CD14-positive monocyte (primary cell): Measurements from ENCODE around the gene EMSY. TPM values are rescaled to one million over a fixed set of nuclear protein-coding genes. Genes with fewer than 3 reads are reported as not detected.

Source experiments
- DNase-seq, 3 donors: peaks; one replicate each; pipeline ENCODE4 v3.0.0-alpha.2; 2011 to 2022
- H2AFZ ChIP-seq: 2 replicates; pipeline ENCODE4 v1.6.0; 2012; ENCODE audit warnings: mild to moderate bottlenecking, low read depth, low read length, inconsistent platforms; ENCODE audit not compliant: insufficient read depth, poor library complexity, severe bottlenecking
- H3K27ac ChIP-seq, 2 donors: 1 replicate in 1 of 2; 2 replicates in 1 of 2; pipeline ENCODE4 v1.5.1; 2012 to 2013; ENCODE audit warnings: low read length in 2 of 2, control low read depth in 1 of 2, inconsistent platforms in 1 of 2, low read depth in 1 of 2, mild to moderate bottlenecking in 1 of 2
- H3K27me3 ChIP-seq, 2 donors: one replicate each; pipeline versions ENCODE4 v1.6.0 to v1.6.1; 2011 to 2013; ENCODE audit warnings: low read length in 2 of 2; ENCODE audit not compliant: control insufficient read depth in 2 of 2, insufficient read depth in 2 of 2
- H3K36me3 ChIP-seq, 2 donors: replicated peaks in 1 of 2; 1 replicate in 1 of 2; 2 replicates in 1 of 2; pipeline versions ENCODE4 v1.5.1 to v1.6.1; 2012 to 2013; ENCODE audit warnings: low read length in 2 of 2, control low read depth in 1 of 2, inconsistent platforms in 1 of 2, mild to moderate bottlenecking in 1 of 2; ENCODE audit not compliant: insufficient read depth in 2 of 2, control insufficient read depth in 1 of 2
- H3K4me1 ChIP-seq, 2 donors: 1 replicate in 1 of 2; 2 replicates in 1 of 2; pipeline versions ENCODE4 v1.5.1 to v1.6.1; 2012 to 2013; ENCODE audit warnings: low read length in 2 of 2, control low read depth in 1 of 2, inconsistent platforms in 1 of 2, mild to moderate bottlenecking in 1 of 2, moderate library complexity in 1 of 2; ENCODE audit not compliant: insufficient read depth in 2 of 2, control insufficient read depth in 1 of 2
- H3K4me2 ChIP-seq: replicated peaks from 2 replicates; pipeline ENCODE3; 2012; ENCODE audit warnings: low read length, moderate library complexity, mild to moderate bottlenecking; ENCODE audit not compliant: poor library complexity, severe bottlenecking; ENCODE audit errors: extremely low read depth
- H3K4me3 ChIP-seq, 3 experiments: fragments of 200-600 bp in 1 of 3; sonication (generic) in 1 of 3; replicated peaks in 1 of 3; 1 replicate in 2 of 3; 2 replicates in 1 of 3; pipeline ENCODE4 v1.5.1; 2011 to 2013; ENCODE audit warnings: low read length in 3 of 3, mild to moderate bottlenecking in 3 of 3, control low read depth in 2 of 3, low read depth in 2 of 3, inconsistent platforms in 1 of 3, moderate library complexity in 1 of 3
- H3K79me2 ChIP-seq: 2 replicates; pipeline ENCODE4 v1.6.0; 2012; ENCODE audit warnings: mild to moderate bottlenecking, control low read depth, inconsistent platforms, low read length, moderate library complexity; ENCODE audit not compliant: insufficient read depth
- H3K9ac ChIP-seq: 2 replicates; pipeline ENCODE4 v1.6.0; 2017; ENCODE audit warnings: low read length, mild to moderate bottlenecking; ENCODE audit not compliant: insufficient read depth, poor library complexity, severe bottlenecking
- H3K9me3 ChIP-seq, 2 donors: replicated peaks in 1 of 2; 1 replicate in 1 of 2; 2 replicates in 1 of 2; pipeline versions ENCODE4 v1.5.1 to v1.6.1; 2012 to 2013; ENCODE audit warnings: low read length in 2 of 2, control low read depth in 1 of 2; ENCODE audit not compliant: control insufficient read depth in 1 of 2, insufficient read depth in 1 of 2
- H4K20me1 ChIP-seq: 2 replicates; pipeline ENCODE4 v1.6.0; 2012; ENCODE audit warnings: mild to moderate bottlenecking, low read length, control low read depth, moderate library complexity; ENCODE audit not compliant: insufficient read depth
- H3K27ac Mint-ChIP-seq, 7 donors: one replicate each; pipeline ENCODE4 v1.8.0; 2020; ENCODE audit warnings: mild to moderate bottlenecking in 7 of 7, mixed read lengths in 7 of 7, moderate library complexity in 6 of 7, inconsistent platforms in 2 of 7
- H3K27me3 Mint-ChIP-seq, 3 donors: one replicate each; pipeline ENCODE4 v1.8.0; 2021 to 2022; ENCODE audit warnings: low read depth in 3 of 3, mild to moderate bottlenecking in 3 of 3, mixed read lengths in 3 of 3, moderate library complexity in 3 of 3, inconsistent platforms in 1 of 3
- H3K36me3 Mint-ChIP-seq, 2 donors: one replicate each; pipeline ENCODE4 v1.8.0; 2020; ENCODE audit warnings: mixed read lengths in 2 of 2, inconsistent platforms in 1 of 2, mild to moderate bottlenecking in 1 of 2
- H3K4me1 Mint-ChIP-seq: one replicate; pipeline ENCODE4 v1.8.0; 2020; ENCODE audit warnings: mild to moderate bottlenecking, mixed read lengths
- H3K4me3 Mint-ChIP-seq, 2 donors: one replicate each; pipeline ENCODE4 v1.8.0; 2020; ENCODE audit warnings: mild to moderate bottlenecking in 2 of 2, mixed read lengths in 2 of 2, moderate library complexity in 1 of 2
- H3K9me3 Mint-ChIP-seq, 7 donors: one replicate each; pipeline ENCODE4 v1.8.0; 2020 to 2022; ENCODE audit warnings: mixed read lengths in 7 of 7, mild to moderate bottlenecking in 6 of 7, moderate library complexity in 6 of 7, inconsistent platforms in 2 of 7
- WGBS: methylation state at CpG from one replicate; pipeline ENCODE4 v1.1.5; 2013; ENCODE audit warnings: missing lambda C conversion rate; ENCODE audit not compliant: insufficient coverage; 5-methylcytosine and 5-hydroxymethylcytosine counted together
- intact Hi-C, 2 donors: fragments of 100-400 bp; cut with micrococcal nuclease; formaldehyde crosslinking; loops; one replicate each; pipeline versions ENCODE4 v1.15.0 to v1.15.1; 2023
- polyA plus RNA-seq, 3 donors: library from polyadenylated mRNA; depleted of rRNA in 1 of 3; unstranded in 2 of 3; stranded (reverse) in 1 of 3; fragments of 300-500 nt in 2 of 3; fragments of >200 nt in 1 of 3; fragmentation: Illumina TruSeq in 2 of 3; gene quantifications; 1 replicate in 2 of 3; 2 replicates in 1 of 3; pipeline ENCODE4 v1.2.3, GENCODE V29; 2012 to 2021
- TF ChIP-seq, protein P1 (sequence below): fragments of 200-600 bp; IDR thresholded peaks from one replicate; pipeline ENCODE4 v1.8.0; 2022; ENCODE audit warnings: antibody characterized with exemption, mild to moderate bottlenecking

The EMSY gene
- polyA plus RNA-seq, 3 donors: 9.2 to 31.3 (median 9.4) TPM

DNA sequence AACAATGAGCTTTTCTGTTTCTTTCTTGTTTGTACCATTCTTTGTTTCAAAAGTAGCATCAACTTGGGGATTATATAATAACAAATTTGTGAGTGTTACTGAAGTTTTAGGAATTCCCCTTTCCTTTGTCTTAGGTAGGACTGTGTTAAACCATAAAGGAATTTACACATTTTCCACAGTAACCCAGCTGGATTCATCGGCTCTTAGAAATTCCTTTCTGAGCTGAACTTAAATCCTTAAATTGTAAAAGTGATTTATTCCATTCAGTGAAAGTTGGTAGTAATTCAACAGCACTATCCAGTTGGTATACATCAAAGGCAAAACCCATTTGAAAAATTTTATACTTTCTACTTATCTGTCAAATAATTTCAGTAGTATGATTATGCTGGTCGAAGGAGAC, 11.8 kb downstream of the EMSY start:
- Histone ChIP-seq H2AFZ (no peak overlapping the region), H3K4me1 (peaks cover 5 to 11% of the 10 kb centered on the region in 2 donors), H4K20me1 (no peaks in the 10 kb centered on the region), H3K4me2 (no peak overlapping the region), H3K9me3 (no peaks in the 10 kb centered on the region), H3K27ac (no peak overlapping the region), H3K4me3 (no peak overlapping the region), H3K27me3 (no peaks in the 10 kb centered on the region), H3K79me2 (no peaks in the 10 kb centered on the region), H3K9ac (no peak overlapping the region), H3K36me3 (peaks cover 60 to 81% of the 10 kb centered on the region in 2 donors)
- WGBS: no CpG with 5 or more reads among the region's 2 CpGs
- Mint-ChIP-seq H3K4me1 (peaks cover 10% of the 10 kb centered on the region), H3K4me3 (no peak overlapping the region), H3K27me3 (peaks cover 0 to 1% (median 0%) of the 10 kb centered on the region in 3 donors), H3K27ac (no peak overlapping the region), H3K9me3 (no peaks in the 10 kb centered on the region), H3K36me3 (peaks cover 53 to 60% of the 10 kb centered on the region in 2 donors)
- TF ChIP-seq, protein P1, sequence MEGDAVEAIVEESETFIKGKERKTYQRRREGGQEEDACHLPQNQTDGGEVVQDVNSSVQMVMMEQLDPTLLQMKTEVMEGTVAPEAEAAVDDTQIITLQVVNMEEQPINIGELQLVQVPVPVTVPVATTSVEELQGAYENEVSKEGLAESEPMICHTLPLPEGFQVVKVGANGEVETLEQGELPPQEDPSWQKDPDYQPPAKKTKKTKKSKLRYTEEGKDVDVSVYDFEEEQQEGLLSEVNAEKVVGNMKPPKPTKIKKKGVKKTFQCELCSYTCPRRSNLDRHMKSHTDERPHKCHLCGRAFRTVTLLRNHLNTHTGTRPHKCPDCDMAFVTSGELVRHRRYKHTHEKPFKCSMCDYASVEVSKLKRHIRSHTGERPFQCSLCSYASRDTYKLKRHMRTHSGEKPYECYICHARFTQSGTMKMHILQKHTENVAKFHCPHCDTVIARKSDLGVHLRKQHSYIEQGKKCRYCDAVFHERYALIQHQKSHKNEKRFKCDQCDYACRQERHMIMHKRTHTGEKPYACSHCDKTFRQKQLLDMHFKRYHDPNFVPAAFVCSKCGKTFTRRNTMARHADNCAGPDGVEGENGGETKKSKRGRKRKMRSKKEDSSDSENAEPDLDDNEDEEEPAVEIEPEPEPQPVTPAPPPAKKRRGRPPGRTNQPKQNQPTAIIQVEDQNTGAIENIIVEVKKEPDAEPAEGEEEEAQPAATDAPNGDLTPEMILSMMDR: no peak
- intact Hi-C loops: loop anchor here in 1 of 2 donors (10.0 kb wide), 1 partner anchor 252 kb away; the partner anchor contains the start of gene WNT11
- no peak for DNase-seq

GRCh38 chr11:76459299-76459698, 14.5 kb downstream of the EMSY start:
- Mint-ChIP-seq H3K4me3 (no peak overlapping the region), H3K27me3 (peaks cover 0 to 1% (median 0%) of the 10 kb centered on the region in 3 donors), H3K9me3 (no peaks in the 10 kb centered on the region), H3K4me1 (peaks cover 10% of the 10 kb centered on the region), H3K27ac (no peak overlapping the region), H3K36me3 (peaks cover 51 to 66% of the 10 kb centered on the region in 2 donors)
- Histone ChIP-seq H3K4me1 (peaks cover 5 to 11% of the 10 kb centered on the region in 2 donors), H3K9ac (no peak overlapping the region), H3K79me2 (no peaks in the 10 kb centered on the region), H3K4me3 (no peak overlapping the region), H3K4me2 (no peak overlapping the region), H3K27me3 (no peaks in the 10 kb centered on the region), H3K27ac (no peak overlapping the region), H3K9me3 (no peaks in the 10 kb centered on the region), H3K36me3 (peaks cover 42 to 74% of the 10 kb centered on the region in 2 donors), H4K20me1 (no peaks in the 10 kb centered on the region), H2AFZ (no peak overlapping the region)
- intact Hi-C loops: loop anchor here in 1 of 2 donors (10.0 kb wide), 1 partner anchor 254 kb away; the partner anchor contains the start of gene WNT11
- 80% methylated on average over 1 of the region's 4 CpGs for WGBS
- no peak for DNase-seq
- TF ChIP-seq, protein P1: peak; percentile 39
